GM18951 (cell line): Measurements from ENCODE around the gene RNF224.

Experiments used
- POLR2A ChIP-seq: IDR thresholded peaks from 4 replicates; pipeline ENCODE4 v1.6.1; 2011; ENCODE audit warnings: mild to moderate bottlenecking; ENCODE audit not compliant: insufficient read length, insufficient read depth; ENCODE audit errors: extremely low read depth
- in situ Hi-C: fragments of 300-500 bp; cut with MboI; formaldehyde crosslinking; loops from one replicate; pipeline ENCODE4 v1.12.0; 2022; ENCODE audit warnings: low sequenced_read_pairs, mixed read lengths, inconsistent platforms; ENCODE audit not compliant: unreplicated experiment

RNF224 gene

DNA sequence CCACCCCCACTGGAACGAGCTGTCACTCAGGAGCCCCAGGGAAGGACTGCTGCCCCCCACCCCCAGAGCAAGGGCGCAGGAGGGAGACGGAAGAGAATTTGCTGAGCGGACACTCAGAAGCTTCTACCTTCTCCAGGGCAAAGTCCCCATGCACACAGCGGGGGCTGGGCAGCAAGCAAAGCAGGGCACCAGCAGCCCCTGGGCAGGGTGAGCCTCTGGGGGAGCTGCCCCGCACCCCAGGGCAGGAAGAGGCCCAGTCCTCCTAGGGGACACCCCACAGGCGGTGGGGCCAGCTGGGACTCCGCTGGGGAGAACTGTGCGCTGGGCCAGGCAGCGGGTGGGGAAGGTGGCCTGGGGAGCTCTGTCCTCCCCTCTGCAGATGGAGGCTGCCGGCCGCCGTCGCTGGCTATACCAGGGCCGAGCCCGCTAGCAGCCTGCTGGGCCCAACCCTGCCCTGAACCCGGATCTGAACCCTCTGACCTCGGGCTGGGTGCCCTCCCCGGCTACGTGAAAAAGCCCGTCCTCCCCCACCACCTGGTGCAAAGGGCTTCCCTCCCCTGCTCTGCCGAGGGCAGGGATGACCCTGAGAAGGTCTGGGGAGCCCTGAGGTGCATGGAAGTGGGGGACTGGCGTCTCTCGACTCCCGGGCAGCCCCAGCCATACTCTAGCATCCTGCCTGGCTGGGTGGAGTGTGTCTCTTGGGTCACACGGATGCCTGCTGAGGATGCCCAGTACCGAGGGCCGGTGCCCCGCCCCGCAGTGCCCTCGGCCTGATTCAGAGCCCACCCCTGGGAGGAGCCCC, 2.8 kb downstream of the RNF224 start:
- in situ Hi-C loops: loop anchor here (10.0 kb wide), 1 partner anchor 105 kb away; no protein-coding TSS in a partner anchor

DNA sequence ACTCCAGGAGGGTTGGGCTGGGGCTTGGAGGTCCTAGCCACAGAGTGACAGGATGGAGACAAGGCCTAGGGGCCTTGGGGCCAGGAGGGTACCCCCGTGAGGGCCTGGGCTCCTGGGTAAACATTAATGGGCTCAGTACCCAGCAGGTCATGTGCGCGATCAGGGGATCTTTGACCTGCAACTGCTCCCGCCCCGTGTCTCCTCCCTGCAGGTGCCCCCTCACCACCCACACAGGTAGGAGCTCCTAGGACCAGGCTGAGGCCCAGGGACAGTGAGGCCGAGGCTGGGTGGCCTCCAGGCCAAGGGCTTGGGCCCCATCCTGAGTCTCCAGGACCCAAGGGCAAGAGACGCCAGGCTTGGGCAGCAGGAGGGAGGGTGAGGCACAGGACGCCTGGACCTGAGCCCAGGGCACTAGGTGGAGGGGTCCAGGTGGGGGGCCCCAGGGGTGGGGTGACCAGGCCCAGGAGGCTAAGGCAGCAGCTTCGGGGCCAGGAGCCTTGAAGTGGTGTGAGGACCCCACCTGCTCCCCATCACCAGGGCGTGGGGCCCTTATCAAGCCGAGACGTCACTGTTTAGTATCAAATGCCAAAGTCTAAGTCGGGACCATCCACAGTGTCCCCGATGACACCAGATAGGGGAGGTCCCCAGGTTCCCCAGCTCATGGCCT, 3.5 kb downstream of the RNF224 start, which contains the start of gene SLC34A3:
SLC34A3 (plus strand) TSS at position 197 of the 667 bp plus-strand sequence. CDS start 802 bp downstream, outside the sequence.
- TF ChIP-seq POLR2A: no peak
- in situ Hi-C loops: no loop called here

More for the DNA sequence above, 2.8 kb downstream of the RNF224 start:
- no peak for TF ChIP-seq POLR2A

DNA sequence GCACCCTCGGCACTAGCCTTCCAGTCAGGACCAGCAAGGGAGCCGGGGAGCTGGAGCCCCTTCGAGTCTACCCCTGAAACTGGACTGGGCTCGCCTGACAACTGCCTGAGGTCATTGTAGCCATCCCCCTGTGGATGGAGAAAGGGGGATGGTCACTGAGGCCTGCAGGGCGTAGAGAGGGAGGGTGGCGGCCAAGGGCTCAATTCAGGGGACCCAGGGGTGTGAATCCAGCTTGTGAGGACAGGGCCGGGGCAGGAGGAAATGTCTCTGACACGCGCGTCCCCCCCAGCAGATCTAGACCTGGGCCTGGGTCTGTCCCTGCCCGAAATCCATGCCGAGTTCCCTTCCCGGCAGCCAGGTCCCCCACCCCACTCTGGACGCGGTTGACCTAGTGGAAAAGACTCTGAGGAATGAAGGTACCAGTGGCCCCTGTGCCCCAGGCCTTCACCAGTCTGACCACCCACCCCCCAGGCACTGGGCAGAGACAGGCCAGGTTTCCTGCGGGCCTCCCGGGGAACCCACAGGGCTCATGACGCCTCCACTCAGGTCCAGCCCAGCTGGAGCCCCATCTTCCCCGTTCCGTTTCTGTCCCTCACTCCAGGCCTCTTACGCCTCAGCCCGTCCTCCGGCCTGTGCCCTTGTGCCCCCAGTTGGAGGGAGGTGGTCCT, 4.2 kb downstream of the RNF224 start:
- no peak for TF ChIP-seq POLR2A
- in situ Hi-C loops: no loop called here

DNA sequence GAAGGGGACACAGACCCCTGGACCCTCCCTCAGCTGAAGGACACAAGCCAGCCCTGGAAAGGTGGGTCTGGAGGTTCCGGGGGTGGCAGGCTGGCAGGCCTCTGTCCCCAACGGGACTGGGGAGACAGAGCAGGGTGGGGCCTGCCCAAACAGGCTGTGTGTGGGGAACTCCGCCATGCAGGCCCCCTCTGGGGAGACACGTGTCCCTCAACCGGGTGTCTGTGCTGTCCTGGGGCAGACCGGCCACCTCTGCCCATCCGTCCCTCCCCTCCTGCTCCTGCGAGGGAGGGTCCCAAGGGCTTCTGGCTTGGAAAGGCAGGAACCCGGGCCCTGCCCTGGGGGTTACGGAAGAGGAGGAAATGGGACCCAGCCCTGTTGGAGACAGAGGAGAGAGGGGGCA, 4.8 kb downstream of the RNF224 start:
- in situ Hi-C loops: no loop called here

DNA sequence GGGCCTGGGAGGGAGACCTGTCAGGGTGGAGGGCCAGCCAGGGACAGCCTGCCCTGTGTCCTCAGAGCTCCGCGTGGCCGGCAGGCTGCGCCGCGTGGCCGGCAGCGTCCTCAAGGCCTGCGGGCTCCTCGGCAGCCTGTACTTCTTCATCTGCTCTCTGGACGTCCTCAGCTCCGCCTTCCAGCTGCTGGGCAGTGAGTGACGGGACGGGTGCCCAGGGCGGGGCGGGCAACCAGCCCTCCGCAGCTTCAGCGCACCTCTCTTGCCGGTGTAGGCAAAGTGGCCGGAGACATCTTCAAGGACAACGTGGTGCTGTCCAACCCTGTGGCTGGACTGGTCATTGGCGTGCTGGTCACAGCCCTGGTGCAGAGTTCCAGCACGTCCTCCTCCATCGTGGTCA, 5.2 kb downstream of the RNF224 start:
- no peak for TF ChIP-seq POLR2A

More for the DNA sequence above, 4.8 kb downstream of the RNF224 start:
- TF ChIP-seq POLR2A: no peak

DNA sequence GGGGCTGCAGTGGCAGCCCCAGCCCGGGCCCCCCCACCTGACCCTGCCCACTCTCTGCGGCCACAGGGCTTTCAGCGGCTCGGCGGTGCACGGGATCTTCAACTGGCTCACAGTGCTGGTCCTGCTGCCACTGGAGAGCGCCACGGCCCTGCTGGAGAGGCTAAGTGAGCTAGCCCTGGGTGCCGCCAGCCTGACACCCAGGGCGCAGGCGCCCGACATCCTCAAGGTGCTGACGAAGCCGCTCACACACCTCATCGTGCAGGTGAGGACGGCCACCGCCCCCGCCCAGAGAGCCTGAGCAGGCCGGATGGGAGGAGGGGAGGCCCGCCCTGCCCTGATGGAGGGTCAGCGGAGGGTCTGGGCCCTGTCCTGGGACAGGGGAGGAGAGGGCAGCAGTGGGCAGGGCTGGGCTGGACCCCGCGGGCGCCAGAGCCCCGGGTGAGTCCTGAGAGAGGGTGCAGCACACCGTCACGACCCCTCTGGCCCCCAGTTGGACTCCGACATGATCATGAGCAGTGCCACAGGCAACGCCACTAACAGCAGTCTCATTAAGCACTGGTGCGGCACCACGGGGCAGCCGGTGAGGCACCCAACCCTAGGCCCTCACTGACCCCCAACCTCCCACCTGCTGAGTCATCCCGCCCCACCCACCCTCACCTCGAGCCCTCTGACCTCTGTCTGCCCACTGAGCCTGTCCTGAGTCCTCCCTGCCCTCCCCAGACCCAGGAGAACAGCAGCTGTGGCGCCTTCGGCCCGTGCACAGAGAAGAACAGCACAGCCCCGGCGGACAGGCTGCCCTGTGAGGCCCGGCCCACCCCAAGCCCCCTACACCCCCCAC, 6.1 kb downstream of the RNF224 start:
- in situ Hi-C loops: no loop called here

More for the DNA sequence above, 5.2 kb downstream of the RNF224 start:
- in situ Hi-C loops: no loop called here

DNA sequence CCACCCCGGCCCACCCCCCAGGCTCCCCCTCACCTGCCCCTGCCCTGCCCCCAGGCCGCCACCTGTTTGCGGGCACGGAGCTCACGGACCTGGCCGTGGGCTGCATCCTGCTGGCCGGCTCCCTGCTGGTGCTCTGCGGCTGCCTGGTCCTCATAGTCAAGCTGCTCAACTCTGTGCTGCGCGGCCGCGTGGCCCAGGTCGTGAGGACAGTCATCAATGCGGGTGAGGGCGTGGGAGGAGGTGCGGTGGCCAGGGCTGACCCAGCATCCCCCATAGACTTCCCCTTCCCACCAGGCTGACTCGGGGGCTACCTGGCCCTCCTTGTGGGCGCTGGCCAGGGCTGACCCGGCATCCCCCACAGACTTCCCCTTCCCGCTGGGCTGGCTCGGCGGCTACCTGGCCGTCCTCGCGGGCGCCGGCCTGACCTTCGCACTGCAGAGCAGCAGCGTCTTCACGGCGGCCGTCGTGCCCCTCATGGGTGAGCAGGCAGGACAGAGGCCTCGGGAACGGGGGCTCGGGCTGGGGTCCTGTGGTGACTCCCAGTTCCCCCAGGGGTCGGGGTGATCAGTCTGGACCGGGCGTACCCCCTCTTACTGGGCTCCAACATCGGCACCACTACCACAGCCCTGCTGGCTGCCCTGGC, 6.9 kb downstream of the RNF224 start:
- in situ Hi-C loops: no loop called here
- no peak for TF ChIP-seq POLR2A

More for the DNA sequence above, 6.1 kb downstream of the RNF224 start:
- TF ChIP-seq POLR2A: no peak

DNA sequence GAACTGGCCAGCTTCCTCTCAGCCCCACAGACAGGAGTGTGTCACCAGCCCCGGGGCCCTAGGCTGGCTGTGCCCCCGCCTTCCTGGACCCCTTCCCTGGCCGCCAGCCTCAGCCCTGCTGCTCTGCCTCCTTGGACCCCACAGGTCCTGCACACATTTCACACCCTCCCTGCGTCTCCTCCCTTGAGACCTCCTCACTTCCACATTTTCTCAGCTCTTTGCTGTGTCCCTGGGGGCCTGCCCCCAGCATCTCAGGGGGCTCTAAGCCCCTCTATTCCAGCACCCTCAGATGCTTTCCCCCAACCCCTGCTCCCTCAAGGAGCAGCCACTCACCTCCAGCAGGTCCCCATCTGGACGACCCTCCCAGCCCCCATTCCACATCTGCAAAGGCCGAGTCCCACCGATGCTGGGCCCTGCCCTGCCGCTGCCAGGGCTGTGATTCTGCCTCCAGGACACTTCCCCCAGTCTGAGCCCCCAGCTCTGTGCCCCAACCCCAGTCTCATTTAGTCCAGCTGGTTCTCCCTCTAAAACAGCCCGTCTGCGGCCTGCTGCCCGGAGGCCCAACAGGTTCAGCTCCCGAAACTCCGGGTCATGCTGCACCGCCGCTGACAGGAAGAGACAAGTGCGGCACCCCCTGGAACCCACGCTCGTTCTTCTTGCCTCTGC, 7.6 kb downstream of the RNF224 start:
- in situ Hi-C loops: no loop called here

DNA sequence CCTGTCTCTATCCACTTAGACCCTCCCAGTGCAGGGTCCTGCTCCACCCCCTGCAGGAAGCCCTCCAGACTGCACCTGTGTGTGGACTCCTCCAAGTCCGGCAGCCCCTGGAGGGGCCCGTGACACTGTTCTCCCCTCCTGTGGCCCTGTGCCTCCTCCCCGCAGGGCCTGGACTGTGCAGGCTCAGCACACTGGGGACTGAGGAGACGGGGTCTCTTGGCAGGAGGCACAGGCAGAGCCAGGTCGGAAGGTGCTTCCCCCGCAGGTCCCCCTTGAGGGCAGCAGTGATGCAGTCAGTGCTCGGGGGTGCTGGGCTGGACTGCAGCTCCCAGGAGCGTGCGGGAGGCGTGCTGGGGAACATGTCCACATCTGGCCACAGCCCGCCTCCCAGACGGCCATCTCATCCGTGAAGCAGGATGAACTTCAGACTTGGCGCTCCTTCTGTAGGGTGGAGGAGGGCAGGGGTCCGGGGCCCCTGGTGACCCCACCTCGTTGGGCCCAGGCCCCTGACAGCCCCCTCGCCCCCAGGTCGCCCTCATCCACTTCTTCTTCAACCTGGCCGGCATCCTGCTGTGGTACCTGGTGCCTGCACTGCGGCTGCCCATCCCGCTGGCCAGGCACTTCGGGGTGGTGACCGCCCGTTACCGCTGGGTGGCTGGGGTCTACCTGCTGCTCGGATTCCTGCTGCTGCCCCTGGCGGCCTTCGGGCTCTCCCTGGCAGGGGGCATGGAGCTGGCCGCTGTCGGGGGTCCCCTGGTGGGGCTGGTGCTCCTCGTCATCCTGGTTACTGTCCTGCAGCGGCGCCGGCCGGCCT, 8.3 kb downstream of the RNF224 start:
- no peak for TF ChIP-seq POLR2A
- in situ Hi-C loops: no loop called here

More for the DNA sequence above, 7.6 kb downstream of the RNF224 start:
- TF ChIP-seq POLR2A: no peak

DNA sequence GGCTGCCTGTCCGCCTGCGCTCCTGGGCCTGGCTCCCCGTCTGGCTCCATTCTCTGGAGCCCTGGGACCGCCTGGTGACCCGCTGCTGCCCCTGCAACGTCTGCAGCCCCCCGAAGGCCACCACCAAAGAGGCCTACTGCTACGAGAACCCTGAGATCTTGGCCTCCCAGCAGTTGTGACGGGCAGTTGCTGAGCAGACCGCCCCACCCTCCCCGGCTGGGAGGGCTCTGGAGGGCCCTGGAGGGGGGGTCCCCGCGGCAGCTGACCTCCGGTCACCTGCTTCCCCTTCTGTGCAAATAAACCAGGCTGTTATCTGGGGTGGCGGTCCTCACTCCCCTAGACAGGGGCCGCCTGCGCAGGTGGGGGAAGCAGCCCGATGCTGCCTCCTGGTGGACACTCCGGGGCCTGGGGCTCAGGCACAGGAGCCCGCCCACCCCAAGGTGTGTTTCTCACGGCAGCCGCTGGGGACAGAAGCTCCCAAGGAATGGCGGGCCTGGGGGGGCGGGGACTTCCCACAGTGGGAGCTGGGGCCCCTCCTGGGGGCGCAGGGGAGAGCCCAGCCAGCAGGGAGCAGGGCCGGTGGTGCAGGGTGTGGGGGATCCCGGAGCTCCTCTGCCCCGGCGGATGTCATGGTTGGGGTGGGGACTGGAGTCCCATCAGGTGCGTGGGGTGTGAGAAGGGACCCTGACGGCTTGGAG, 9.1 kb downstream of the RNF224 start:
- in situ Hi-C loops: no loop called here
- TF ChIP-seq POLR2A: no peak

DNA sequence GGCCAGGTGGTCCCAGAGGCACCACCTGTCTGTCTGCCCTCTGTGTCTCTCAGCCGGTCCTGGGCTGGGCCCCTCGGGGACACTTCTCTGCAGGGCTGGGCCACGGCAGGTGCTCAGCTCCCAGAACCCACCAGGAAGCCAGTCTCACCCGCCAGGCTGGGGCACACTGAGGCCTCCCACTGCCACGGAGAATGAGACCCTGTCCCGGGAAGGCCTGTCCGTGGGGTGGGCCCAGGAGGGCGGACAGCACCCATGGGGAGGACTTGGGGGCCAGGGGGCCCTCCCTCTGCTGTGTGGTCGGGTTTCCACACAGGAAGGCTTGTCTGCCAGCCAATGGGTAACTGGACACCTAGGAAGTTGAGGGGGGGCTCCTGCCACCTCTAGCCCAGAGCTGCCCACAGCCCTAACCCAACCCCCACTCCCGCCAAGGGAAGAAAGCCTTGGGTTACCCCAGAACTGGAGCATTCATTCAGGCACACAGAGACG, 9.7 kb downstream of the RNF224 start:
- no peak for TF ChIP-seq POLR2A

More for the DNA sequence above, 9.7 kb downstream of the RNF224 start:
- in situ Hi-C loops: no loop called here
